DMS53 treated with DMSO at 0.1 percent for 48 hours (cell line): ENCODE results near the gene PLXNC1.

Experiments
- DNase-seq: peaks from one replicate; lab custom pipeline; 2025; ENCODE audit not compliant: unreplicated experiment; lab: John Stamatoyannopoulos, UW

The PLXNC1 gene

GRCh38 chr12:94263011-94263811, 114.8 kb downstream of the PLXNC1 start:
- no peak for DNase-seq

GRCh38 chr12:94263905-94264561, 115.7 kb downstream of the PLXNC1 start:
- DNase-seq, result no peak

GRCh38 chr12:94264736-94265485, 116.5 kb downstream of the PLXNC1 start:
- DNase-seq, result no peak

- DNase-seq, result no peak
These were observed 117.2 kb downstream of the PLXNC1 start for GRCh38 chr12:94265539-94265938.

- no peak for DNase-seq
These were observed 117.8 kb downstream of the PLXNC1 start for GRCh38 chr12:94265966-94266745.

GRCh38 chr12:94266796-94267536, 118.6 kb downstream of the PLXNC1 start:
- DNase-seq, result no peak

- DNase-seq, result no peak
These were observed 119.1 kb downstream of the PLXNC1 start for GRCh38 chr12:94267537-94267872.

GRCh38 chr12:94267921-94268471, 119.6 kb downstream of the PLXNC1 start:
- no peak for DNase-seq

- no peak for DNase-seq
These were observed 121.1 kb downstream of the PLXNC1 start for GRCh38 chr12:94269316-94269999.

GRCh38 chr12:94271351-94271750, 123.0 kb downstream of the PLXNC1 start:
- no peak for DNase-seq

- DNase-seq, result no peak
These were observed 123.9 kb downstream of the PLXNC1 start for GRCh38 chr12:94272280-94272679.

- no peak for DNase-seq
These were observed 124.9 kb downstream of the PLXNC1 start for GRCh38 chr12:94273272-94273671.

GRCh38 chr12:94276725-94277124, 128.3 kb downstream of the PLXNC1 start:
- no peak for DNase-seq

GRCh38 chr12:94277426-94278000, 129.1 kb downstream of the PLXNC1 start:
- DNase-seq, result no peak

- DNase-seq, result no peak
These were observed 131.7 kb downstream of the PLXNC1 start for GRCh38 chr12:94280063-94280462.

GRCh38 chr12:94282675-94283074, 134.3 kb downstream of the PLXNC1 start:
- DNase-seq, result no peak

GRCh38 chr12:94284046-94284445, 135.7 kb downstream of the PLXNC1 start:
- DNase-seq, result no peak

- no peak for DNase-seq
These were observed 136.5 kb downstream of the PLXNC1 start for GRCh38 chr12:94284859-94285258.

GRCh38 chr12:94285943-94286582, 137.7 kb downstream of the PLXNC1 start:
- DNase-seq, result no peak
